H1 (cell line): ENCODE results near the gene NOC2L. TPM values are rescaled to one million over a fixed set of nuclear protein-coding genes. Genes with fewer than 3 reads are reported as not detected.

Source experiments
- CTCF ChIA-PET: fragments of 300-600 bp; sonication (Branson Sonifier 250); formaldehyde crosslinking; loops from one replicate; lab custom pipeline; 2021; ENCODE audit not compliant: partially characterized antibody; lab: Charles Lee
- POLR2A ChIA-PET: fragments of 300-600 bp; sonication (Branson Sonifier 250); formaldehyde crosslinking; loops from one replicate; lab custom pipeline; 2021; ENCODE audit warnings: inconsistent platforms; ENCODE audit not compliant: partially characterized antibody; lab: Charles Lee
- DNase-seq, 2 experiments: peaks; one replicate each; pipeline versions ENCODE4 v3.0.0 to v3.0.0-alpha.2; 2010 to 2022; ENCODE audit warnings: low spot score in 2 of 2, low read depth in 1 of 2, mixed read lengths in 1 of 2
- FAIRE-seq: peaks from 2 replicates; lab custom pipeline; 2011; peaks lifted over from hg19 to GRCh38; lab: Jason Lieb, UNC
- H2AFZ ChIP-seq: 2 replicates; pipeline ENCODE4 v1.8.1; 2012; ENCODE audit warnings: low read length, inconsistent platforms
- H2AK5ac ChIP-seq: 2 replicates; pipeline ENCODE4 v1.6.1; 2013; ENCODE audit warnings: low read depth, low read length
- H2BK120ac ChIP-seq: replicated peaks from 2 replicates; pipeline ENCODE3; 2013; ENCODE audit warnings: low read depth, low read length, inconsistent platforms
- H2BK12ac ChIP-seq: 2 replicates; pipeline ENCODE4 v1.6.1; 2013; ENCODE audit warnings: low read depth, low read length
- H2BK15ac ChIP-seq: 2 replicates; pipeline ENCODE4 v1.6.1; 2013; ENCODE audit warnings: low read length
- H2BK20ac ChIP-seq: 2 replicates; pipeline ENCODE4 v1.6.1; 2013; ENCODE audit warnings: low read length
- H2BK5ac ChIP-seq: 2 replicates; pipeline ENCODE4 v1.6.1; 2013; ENCODE audit warnings: low read depth, low read length
- H3K14ac ChIP-seq: 2 replicates; pipeline ENCODE4 v1.6.1; 2013; ENCODE audit warnings: inconsistent platforms; ENCODE audit not compliant: insufficient read length
- H3K18ac ChIP-seq: 2 replicates; pipeline ENCODE4 v1.6.1; 2013; ENCODE audit warnings: low read length; ENCODE audit errors: extremely low read depth
- H3K23ac ChIP-seq: 2 replicates; pipeline ENCODE4 v1.6.1; 2013; ENCODE audit warnings: inconsistent platforms; ENCODE audit not compliant: insufficient read length
- H3K23me2 ChIP-seq: 2 replicates; pipeline ENCODE4 v1.6.1; 2013; ENCODE audit warnings: low read depth, low read length
- H3K27ac ChIP-seq: 2 replicates; pipeline ENCODE4 v1.6.1; 2011; ENCODE audit warnings: low read depth, low read length, inconsistent platforms
- H3K27me3 ChIP-seq, 4 experiments: replicated peaks in 1 of 4; 1 replicate in 1 of 4; 2 replicates in 3 of 4; pipeline versions ENCODE4 v1.6.1 to v1.8.1; 2011 to 2013; ENCODE audit warnings: low read length in 3 of 4, mild to moderate bottlenecking in 3 of 4, inconsistent platforms in 2 of 4, mixed read lengths in 2 of 4, moderate library complexity in 1 of 4; ENCODE audit not compliant: control insufficient read depth in 3 of 4, insufficient read depth in 3 of 4; ENCODE audit errors: extremely low read depth in 1 of 4
- H3K36me3 ChIP-seq, 4 experiments: 2 replicates each; pipeline versions ENCODE4 v1.6.1 to v1.8.1; 2011 to 2013; ENCODE audit warnings: mild to moderate bottlenecking in 4 of 4, low read length in 3 of 4, moderate library complexity in 2 of 4, control low read depth in 1 of 4, inconsistent platforms in 1 of 4; ENCODE audit not compliant: insufficient read depth in 4 of 4, control insufficient read depth in 2 of 4
- H3K4ac ChIP-seq: replicated peaks from 2 replicates; pipeline ENCODE3; 2013; ENCODE audit warnings: low read length, low read depth, mixed read lengths, inconsistent platforms; ENCODE audit not compliant: insufficient read length
- H3K4me1 ChIP-seq, 4 experiments: replicated peaks in 1 of 4; 1 replicate in 1 of 4; 2 replicates in 3 of 4; pipeline versions ENCODE4 v1.6.1 to v1.8.1; 2011 to 2013; ENCODE audit warnings: low read length in 3 of 4, inconsistent platforms in 2 of 4, mixed read lengths in 1 of 4; ENCODE audit not compliant: insufficient read depth in 4 of 4, control insufficient read depth in 3 of 4
- H3K4me2 ChIP-seq, 2 experiments: 2 replicates each; pipeline versions ENCODE4 v1.6.1 to v1.8.1; 2011 to 2013; ENCODE audit warnings: low read depth in 2 of 2, low read length in 2 of 2, control low read depth in 1 of 2, inconsistent platforms in 1 of 2, mild to moderate bottlenecking in 1 of 2; ENCODE audit not compliant: insufficient read depth in 1 of 2
- H3K4me3 ChIP-seq, 4 experiments: fragments of 200-600, 300-600 bp in 1 of 4; sonication (generic), shearing (Covaris generic), sonication (Bioruptor Twin) in 1 of 4; 2 replicates each; pipeline versions ENCODE4 v1.5.1 to v1.8.1; 2011 to 2016; ENCODE audit warnings: low read length in 4 of 4, low read depth in 3 of 4, control low read depth in 2 of 4, inconsistent platforms in 2 of 4, mild to moderate bottlenecking in 2 of 4, mixed read lengths in 1 of 4, moderate library complexity in 1 of 4; ENCODE audit not compliant: insufficient read depth in 2 of 4; ENCODE audit errors: extremely low read depth in 1 of 4
- H3K56ac ChIP-seq: replicated peaks from 2 replicates; pipeline ENCODE3; 2013; ENCODE audit warnings: low read depth, mild to moderate bottlenecking, mixed read lengths, low read length, inconsistent platforms; ENCODE audit not compliant: insufficient read length
- H3K79me1 ChIP-seq: 2 replicates; pipeline ENCODE4 v1.6.1; 2013; ENCODE audit warnings: low read depth, low read length, control low read depth
- H3K79me2 ChIP-seq, 2 experiments: 2 replicates each; pipeline versions ENCODE4 v1.6.1 to v1.8.1; 2012 to 2013; ENCODE audit warnings: low read length in 2 of 2, mild to moderate bottlenecking in 2 of 2, inconsistent platforms in 1 of 2; ENCODE audit not compliant: insufficient read depth in 2 of 2, control insufficient read depth in 1 of 2
- H3K9ac ChIP-seq, 4 experiments: replicated peaks in 1 of 4; 1 replicate in 1 of 4; 2 replicates in 3 of 4; pipeline versions ENCODE4 v1.6.1 to v1.8.1; 2011 to 2013; ENCODE audit warnings: low read depth in 3 of 4, low read length in 3 of 4, control low read depth in 2 of 4, mild to moderate bottlenecking in 2 of 4, moderate library complexity in 2 of 4, inconsistent platforms in 1 of 4; ENCODE audit errors: extremely low read depth in 1 of 4
- H3K9me3 ChIP-seq, 2 experiments: 2 replicates each; pipeline versions ENCODE4 v1.6.1 to v1.8.1; 2012 to 2013; ENCODE audit warnings: mild to moderate bottlenecking in 2 of 2, moderate library complexity in 2 of 2, control low read depth in 1 of 2, inconsistent platforms in 1 of 2, low read depth in 1 of 2, low read length in 1 of 2, mixed read lengths in 1 of 2; ENCODE audit not compliant: insufficient read depth in 2 of 2
- H4K20me1 ChIP-seq, 2 experiments: replicated peaks in 1 of 2; 2 replicates each; pipeline versions ENCODE3 to v1.8.1; 2011 to 2013; ENCODE audit warnings: inconsistent platforms in 2 of 2, low read length in 2 of 2, mild to moderate bottlenecking in 1 of 2; ENCODE audit not compliant: insufficient read depth in 2 of 2, control insufficient read depth in 1 of 2
- H4K5ac ChIP-seq: 2 replicates; pipeline ENCODE4 v1.6.1; 2013; ENCODE audit warnings: low read length, low read depth, mixed read lengths, inconsistent platforms; ENCODE audit not compliant: insufficient read length
- H4K8ac ChIP-seq: 2 replicates; pipeline ENCODE4 v1.8.0; 2013; ENCODE audit warnings: mild to moderate bottlenecking, moderate library complexity, low read length, inconsistent platforms; ENCODE audit not compliant: insufficient read depth; ENCODE audit errors: extremely low read depth
- H4K91ac ChIP-seq: replicated peaks from 2 replicates; pipeline ENCODE3; 2013; ENCODE audit warnings: low read length, mixed read lengths, inconsistent platforms; ENCODE audit not compliant: insufficient read length
- BRCA1 ChIP-seq: IDR thresholded peaks from 2 replicates; pipeline ENCODE4 v1.6.1; 2012; ENCODE audit warnings: low read depth, low read length, improper control_type of control experiment
- CHD1 ChIP-seq: IDR thresholded peaks from 2 replicates; pipeline ENCODE4 v1.6.1; 2012; ENCODE audit warnings: low read depth, low read length, improper control_type of control experiment
- SUZ12 ChIP-seq: fragments of 200-600 bp; sonication (generic); IDR thresholded peaks from 2 replicates; pipeline ENCODE4 v1.6.1; 2012; ENCODE audit warnings: mild to moderate bottlenecking, inconsistent platforms, low read length, moderate library complexity, mixed read lengths
- TAF1 ChIP-seq: IDR thresholded peaks from 2 replicates; pipeline ENCODE4 v1.6.1; 2011; ENCODE audit warnings: mild to moderate bottlenecking, low read depth, low read length
- TEAD4 ChIP-seq: IDR thresholded peaks from 2 replicates; pipeline ENCODE4 v1.6.1; 2012; ENCODE audit warnings: low read depth, low read length, inconsistent platforms, mixed read lengths
- ZNF274 ChIP-seq: IDR thresholded peaks from 2 replicates; pipeline ENCODE4 v1.7.0; 2012; ENCODE audit warnings: low read length, borderline replicate concordance; ENCODE audit errors: extremely low read depth
- WGBS, 2 experiments: shearing (Covaris generic) in 1 of 2; methylation state at CpG; one replicate each; pipeline versions ENCODE4 v1.1.6 to v1.1.7; 2013 to 2015; ENCODE audit warnings: low lambda C conversion rate in 2 of 2, mixed read lengths in 2 of 2, inconsistent platforms in 1 of 2, low coverage in 1 of 2, missing lambda C conversion rate in 1 of 2; ENCODE audit not compliant: insufficient replicate concordance in 2 of 2, insufficient coverage in 1 of 2, insufficient read length in 1 of 2; ENCODE audit errors: extremely low coverage in 1 of 2, missing lambda C conversion rate in 1 of 2; 5-methylcytosine and 5-hydroxymethylcytosine counted together
- polyA plus RNA-seq, 7 experiments: library from polyadenylated mRNA; depleted of rRNA in 3 of 7; stranded (reverse) in 5 of 7; unstranded in 2 of 7; fragments of >200 nt in 5 of 7; fragments of 200-250 nt in 2 of 7; gene quantifications; 1 replicate in 5 of 7; 2 replicates in 1 of 7; 4 replicates in 1 of 7; pipeline versions ENCODE4 v1.2.1 to v1.2.3, GENCODE V29; 2011 to 2013; ENCODE audit warnings: missing spikeins in 2 of 7, mixed read lengths in 2 of 7
- total RNA-seq: library from RNA; stranded (reverse); fragmentation: NEBNext Ultra II Directional; extraction: Animal tissue kit (Norgen Biotek cat#: 25700); gene quantifications from 2 replicates; pipeline ENCODE4 v1.2.1, GENCODE V29; 2021

NOC2L gene
- total and polyA plus RNA-seq, 2 of the 8 experiments (the other 6 are each of a cell fraction or from before 2014, with no cell fraction given): 74.7 to 130 TPM

DNA sequence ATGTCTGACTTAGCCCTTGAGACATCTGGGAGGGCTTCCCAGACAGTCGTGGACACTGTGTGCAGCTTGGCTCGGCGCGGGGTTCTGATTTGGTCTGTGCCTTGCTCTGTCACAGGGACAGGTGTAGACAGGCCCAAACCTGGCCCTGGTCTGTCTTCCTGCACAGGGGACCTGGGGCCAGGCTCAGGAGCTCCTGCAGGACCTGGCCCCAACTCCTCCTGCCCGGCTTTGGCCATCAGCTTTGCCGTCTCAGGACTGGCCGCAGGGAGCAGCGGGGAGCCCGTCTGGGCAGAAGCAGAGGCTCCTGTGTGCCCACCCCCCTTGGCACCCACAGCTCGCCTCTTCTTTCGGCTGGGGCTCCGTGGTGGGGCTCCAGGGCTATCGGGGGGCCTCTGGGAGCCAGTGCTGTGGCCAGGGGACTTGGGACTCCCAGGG lies 21.1 kb upstream of the NOC2L start:
- Histone ChIP-seq H3K4ac (no peak overlapping the region), H3K4me1 (peaks cover 0 to 10% (median under 1%) of the 10 kb centered on the region in 4 experiments; a peak in 4 of 7 replicates), H4K20me1 (peaks cover 0 to 12% of the 10 kb centered on the region in 2 experiments), H3K27me3 (peaks cover 0 to 17% (median 7%) of the 10 kb centered on the region in 4 experiments; a peak in 4 of 7 replicates), H2AK5ac (no peak overlapping the region), H2BK15ac (0 out of 2 replicates have a peak overlapping the region, but pooled peaks have one; percentile 61), H3K23ac (no peak overlapping the region), H3K79me1 (no peaks in the 10 kb centered on the region), H3K14ac (no peak overlapping the region), H4K8ac (peak overlapping the region; percentile 68; the same call in 1 of the 2 replicates), H4K5ac (no peak overlapping the region), H3K36me3 (no peaks in the 10 kb centered on the region), H3K9me3 (no peaks in the 10 kb centered on the region), H3K9ac (no peak overlapping the region), H4K91ac (no peak overlapping the region), H2BK20ac (no peak overlapping the region), H2BK5ac (no peak overlapping the region), H3K23me2 (peaks cover 2% of the 10 kb centered on the region; the same call in 1 of the 2 replicates), H3K4me3 (no peak overlapping the region), H3K56ac (no peak overlapping the region), H2BK120ac (no peak overlapping the region), H2BK12ac (no peak overlapping the region), H3K79me2 (no peaks in the 10 kb centered on the region), H2AFZ (no peak overlapping the region), H3K18ac (no peak overlapping the region), H3K27ac (no peak overlapping the region), H3K4me2 (no peak overlapping the region)
- no peak for FAIRE-seq
- POLR2A ChIA-PET: interaction anchor here (0.5 to 1.5 kb wide), 5 partner anchors 9 to 58 kb away, joined by 3 to 5 read pairs (median 3); partner anchors contain the start of gene HES4
- TF ChIP-seq TAF1 (no peak), CHD1 (no peak), ZNF274 (no peak), SUZ12 (no peak), TEAD4 (no peak), BRCA1 (no peak)
- no peak for DNase-seq
- WGBS, 2 experiments: 94% methylated on average over 9 of the region's 13 CpGs; no CpG with 5 or more reads in 1 of the 2 experiments
- CTCF ChIA-PET: interaction anchor here (0.8 to 6.9 kb wide), 9 partner anchors 12 to 311 kb away, joined by 3 to 86 read pairs (median 7); partner anchors contain the start of genes HES4 and ISG15
